HEK293T (cell line): ENCODE measurements around the gene ANO2.

Source experiments
- ARNT ChIP-seq: fragments of 450-650 bp; IDR thresholded peaks from 2 replicates; pipeline ENCODE4 v1.6.1; 2017; ENCODE audit warnings: mild to moderate bottlenecking
- BHLHE40 ChIP-seq: fragments of 450-650 bp; IDR thresholded peaks from 2 replicates; pipeline ENCODE4 v1.6.1; 2016; ENCODE audit warnings: mild to moderate bottlenecking, moderate library complexity, borderline replicate concordance
- ELF4 ChIP-seq: fragments of 450-650 bp; IDR thresholded peaks from 2 replicates; pipeline ENCODE4 v1.6.1; 2017; ENCODE audit warnings: antibody characterized with exemption
- FOXK2 ChIP-seq: fragments of 450-650 bp; IDR thresholded peaks from 2 replicates; pipeline ENCODE4 v1.6.1; 2016; ENCODE audit warnings: mild to moderate bottlenecking
- SP1 ChIP-seq: fragments of 450-650 bp; IDR thresholded peaks from 2 replicates; pipeline ENCODE4 v1.6.1; 2017

- TF ChIP-seq FOXK2 (no peak), BHLHE40 (no peak), SP1 (no peak), ELF4 (no peak), ARNT (no peak)
Measured at GRCh38 chr12:5785601-5786000, 159.5 kb downstream of the ANO2 start.
